Embryonic facial prominence (tissue), 1 donor: Measurements from ENCODE around the gene HOXB4.

Source experiments
- DNase-seq: peaks from one replicate; pipeline ENCODE4 v3.0.0-alpha.2; 2016; ENCODE audit errors: extremely low spot score

The HOXB4 gene

DNA sequence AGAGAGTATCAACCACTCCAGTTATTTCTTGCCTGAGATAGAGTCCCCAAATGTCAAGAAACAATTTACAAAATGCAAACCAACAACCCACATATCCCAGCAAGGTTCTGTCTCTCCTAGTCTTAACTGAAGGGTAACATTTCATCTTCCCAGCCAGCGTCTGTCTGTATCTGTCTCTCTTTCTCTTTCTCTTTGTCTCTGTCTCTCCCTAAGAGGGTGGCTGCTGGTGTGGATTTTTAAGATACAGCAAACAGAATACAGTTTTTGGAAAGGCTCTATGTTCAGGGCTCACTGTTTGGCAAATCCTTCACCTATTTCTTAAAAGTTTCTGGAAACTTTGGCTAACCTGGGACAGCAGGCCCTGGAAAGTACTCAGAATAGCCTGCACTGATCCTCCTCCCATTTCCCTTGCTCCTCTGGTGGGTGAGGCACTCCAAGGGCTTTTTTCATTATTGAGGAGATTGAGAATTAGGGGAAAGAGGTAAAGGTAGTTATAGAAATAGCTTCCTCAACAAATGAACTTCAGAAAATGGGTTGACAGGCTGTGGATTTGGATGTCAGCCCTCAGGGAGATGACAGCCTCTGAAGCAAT lies 6.2 kb downstream of the HOXB4 start:
- DNase-seq: no peak

DNA sequence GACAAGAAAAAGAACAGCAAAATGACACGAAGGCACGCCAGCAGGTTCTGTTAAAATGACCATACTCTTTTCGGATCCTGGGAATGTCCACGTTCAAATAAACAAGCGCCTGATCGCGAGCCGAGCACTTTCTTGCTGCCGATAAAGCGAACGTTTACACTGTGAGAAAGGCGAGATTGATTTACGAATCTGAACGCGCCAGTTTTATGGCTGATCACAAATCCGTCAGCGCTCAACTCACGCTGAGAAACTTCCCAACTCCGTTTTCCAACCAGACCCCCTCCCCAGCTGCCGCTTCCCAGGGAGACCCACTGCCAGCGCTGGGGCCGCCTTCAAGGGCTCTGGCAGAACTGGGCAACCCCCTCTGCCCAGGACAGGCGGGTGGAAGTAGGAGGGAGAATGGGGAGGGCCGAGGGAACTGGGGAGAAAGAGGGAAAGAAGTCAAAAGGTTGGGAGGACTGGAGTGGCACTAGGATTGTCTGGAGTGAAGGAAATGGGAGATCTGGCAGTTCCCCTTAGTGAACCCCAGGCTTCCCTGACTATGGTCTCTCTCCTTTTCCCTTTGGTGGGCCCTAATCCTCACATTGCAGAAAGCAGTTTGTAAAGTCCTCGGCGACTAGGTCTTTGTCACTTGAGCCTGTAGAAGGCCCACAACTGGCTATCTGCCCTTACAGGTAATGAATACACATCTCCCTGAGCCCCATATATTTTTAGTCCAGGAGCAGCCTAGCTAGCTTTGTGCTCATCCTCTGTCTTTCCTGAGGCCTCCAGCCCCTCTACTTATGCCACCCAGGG lies 6.9 kb downstream of the HOXB4 start:
- DNase-seq: no peak

DNA sequence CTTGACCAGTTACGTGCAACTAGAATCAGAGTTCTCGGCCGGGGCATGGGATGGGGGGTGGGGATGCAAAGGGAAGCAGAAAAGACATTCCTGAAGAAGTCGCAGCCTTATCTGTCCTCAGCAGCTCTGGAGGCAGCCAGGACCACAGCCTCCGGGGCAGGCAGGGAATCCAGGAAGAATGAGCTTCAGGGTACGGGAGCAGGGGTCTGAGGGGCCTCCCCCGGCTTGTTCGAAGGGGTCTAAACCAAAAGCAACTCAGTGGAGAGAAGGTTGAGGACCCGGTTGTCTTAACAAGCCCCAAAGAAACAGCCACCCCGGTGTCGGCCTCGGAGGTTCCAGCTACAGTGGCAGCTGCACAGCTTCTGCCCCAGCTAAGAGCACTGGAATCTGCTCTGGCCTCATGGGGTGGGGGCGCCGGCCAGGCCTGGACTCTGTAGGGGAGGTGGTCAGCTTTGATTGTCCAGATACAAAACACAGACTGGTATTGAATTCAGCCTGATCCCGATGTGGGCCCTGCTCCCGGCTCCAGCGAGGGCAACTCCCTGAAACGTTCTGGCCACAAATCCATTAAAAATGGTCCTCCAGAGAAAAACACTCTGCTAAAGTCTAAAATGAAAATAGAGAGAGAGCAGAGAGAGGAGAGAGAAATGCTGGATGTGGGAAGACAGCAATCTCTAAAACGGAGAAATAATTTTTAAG lies 7.7 kb downstream of the HOXB4 start:
- no peak for DNase-seq

DNA sequence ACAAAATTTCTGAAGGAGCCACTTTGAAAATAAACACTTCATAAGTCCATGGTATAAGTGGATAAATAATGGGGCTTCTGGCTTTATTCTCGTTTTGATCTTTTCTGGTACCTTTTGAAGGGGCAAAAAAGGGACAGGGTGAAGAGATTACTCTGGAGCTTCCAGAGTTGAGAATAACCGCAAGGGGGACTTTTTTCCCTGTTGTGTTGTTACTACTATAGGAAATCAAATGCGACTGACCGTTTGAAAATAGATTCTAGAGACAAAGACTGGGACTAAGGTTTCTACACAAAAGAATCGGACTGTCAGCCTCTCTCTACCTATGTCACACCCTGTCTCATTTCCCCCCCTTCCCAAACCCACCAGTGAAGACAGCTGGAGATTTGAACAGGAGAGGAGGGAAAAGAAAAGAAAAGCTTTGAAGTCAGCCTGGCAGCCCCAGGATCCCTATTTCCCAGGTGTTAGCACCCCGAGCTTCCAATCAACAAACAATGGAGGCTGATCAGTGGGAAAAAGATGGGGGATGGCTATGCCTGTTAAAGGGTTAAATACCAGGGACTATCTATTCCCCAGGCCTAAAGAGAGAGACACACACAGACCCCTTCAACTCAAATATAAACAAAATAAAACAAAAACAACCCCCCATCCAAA lies 8.4 kb downstream of the HOXB4 start:
- DNase-seq: no peak

DNA sequence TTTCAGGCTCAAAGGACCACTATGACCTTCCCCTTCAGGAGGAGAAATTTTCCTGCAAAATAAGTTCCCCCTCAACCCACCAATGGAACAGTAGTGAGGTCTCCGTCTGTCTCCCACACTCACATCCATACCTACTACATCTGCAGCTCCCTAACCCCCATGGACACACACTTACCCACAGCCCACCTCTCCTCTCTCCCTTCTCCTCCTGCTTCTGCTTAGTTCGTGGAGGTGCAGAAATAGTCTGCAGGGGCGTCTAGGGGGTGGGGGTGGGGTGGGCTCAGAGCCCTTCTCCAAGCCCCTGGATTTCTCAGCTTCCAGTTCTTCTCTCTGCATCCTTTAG lies 8.9 kb downstream of the HOXB4 start:
- DNase-seq: no peak

DNA sequence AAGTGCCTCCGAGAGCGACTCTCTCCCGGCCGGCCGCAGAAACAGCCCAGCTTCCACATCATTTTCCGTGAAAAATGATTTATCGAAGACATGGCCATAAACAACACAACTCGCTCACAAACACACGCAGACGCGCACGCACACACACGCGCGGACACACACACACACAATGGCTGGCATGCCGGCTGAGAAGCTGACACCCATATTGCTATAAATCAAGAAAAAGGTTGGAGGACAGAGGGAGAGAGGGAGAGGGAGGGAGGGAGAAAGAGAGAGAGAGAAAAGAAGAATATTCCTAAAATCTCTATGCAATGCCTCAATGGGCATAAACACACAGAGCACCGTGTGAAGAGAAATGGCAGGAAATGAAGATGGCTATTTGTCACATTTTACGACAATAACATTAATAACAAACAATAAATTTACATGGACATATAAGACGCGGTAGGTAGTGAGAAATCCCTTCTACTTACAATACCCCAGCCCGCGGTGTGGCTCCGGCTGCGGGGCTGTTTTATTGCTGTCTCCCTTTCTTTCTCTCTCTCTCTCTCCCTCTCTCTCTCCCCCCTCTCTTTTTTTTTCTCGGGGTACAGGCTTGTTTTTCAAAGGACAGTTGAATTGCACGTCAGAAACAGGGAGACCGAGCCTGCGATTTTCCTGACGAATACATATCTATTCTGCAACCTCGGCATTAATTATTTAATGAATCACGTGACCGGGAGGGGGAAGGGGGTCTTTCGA lies 9.5 kb downstream of the HOXB4 start:
- DNase-seq: no peak

DNA sequence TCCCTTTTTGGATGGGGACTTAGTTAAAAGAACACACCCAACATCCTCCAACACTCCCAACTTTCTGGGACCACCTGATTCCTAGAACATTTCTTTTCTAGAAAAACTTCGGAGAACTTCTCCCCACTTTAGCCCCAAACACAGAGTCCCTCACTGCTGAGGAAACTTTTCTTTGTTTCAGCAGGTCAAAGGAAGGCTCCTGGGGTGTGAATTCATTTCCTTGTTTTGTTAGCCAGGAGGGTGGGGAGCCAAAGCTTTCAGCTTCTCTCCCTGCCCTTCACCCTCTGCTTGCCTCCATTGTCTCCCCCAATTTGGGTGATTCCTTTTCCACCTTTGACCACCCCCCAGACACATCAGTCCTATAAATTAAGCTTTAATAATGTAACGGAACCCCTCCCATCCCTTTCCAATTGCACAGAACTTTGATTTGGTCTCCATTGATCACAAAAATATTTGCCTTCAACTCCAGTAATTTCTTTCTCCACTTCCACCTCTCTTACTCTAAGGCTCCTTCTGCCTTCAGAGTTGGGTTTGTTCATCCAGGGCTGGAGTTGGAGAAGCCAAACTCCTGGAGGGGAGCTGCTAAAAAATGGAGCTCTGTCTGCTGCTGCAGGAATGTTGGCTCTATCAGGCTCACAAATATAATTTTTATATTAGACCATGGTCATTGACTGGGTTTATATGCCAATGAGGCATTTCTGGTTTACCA lies 10.3 kb downstream of the HOXB4 start:
- DNase-seq: no peak

DNA sequence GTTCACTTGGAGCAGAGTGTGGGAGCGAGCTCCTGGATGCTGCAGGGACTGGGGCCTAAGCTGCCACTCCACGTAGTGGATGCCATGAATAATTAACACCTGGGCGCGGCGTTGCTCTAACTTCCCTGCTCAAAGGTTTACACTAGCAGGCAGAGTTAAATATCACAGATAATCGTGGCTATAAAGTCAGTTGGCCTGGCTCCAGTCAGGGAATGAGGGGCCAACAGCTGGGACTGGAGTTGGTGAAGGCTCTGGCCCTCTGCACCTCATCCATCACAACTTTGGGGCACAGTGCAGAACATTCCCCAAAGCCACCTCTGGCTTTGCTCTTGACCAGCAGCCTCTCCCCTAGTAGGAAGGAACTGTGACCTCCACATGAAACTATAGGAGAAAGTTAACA lies 10.9 kb downstream of the HOXB4 start:
- DNase-seq: no peak

DNA sequence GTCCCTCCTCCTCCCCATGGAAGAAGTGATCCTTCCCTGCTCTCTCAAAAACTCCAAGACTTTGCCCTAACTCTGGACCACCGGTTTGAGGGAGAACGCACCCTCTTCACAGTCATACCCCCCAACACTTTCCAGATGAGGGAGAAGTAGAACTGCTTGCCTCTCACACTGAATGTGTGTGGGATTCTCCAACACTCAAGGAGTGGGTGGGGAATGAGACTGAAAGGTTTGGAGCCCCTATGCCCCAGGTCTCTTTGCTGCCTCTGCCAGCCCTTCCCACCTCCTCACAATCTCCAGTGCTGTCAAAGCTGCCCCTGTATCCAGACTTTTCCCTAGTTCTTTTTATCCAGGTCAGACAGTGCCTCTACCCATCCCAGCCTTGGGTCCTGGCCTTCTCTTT lies 11.4 kb downstream of the HOXB4 start:
- no peak for DNase-seq

DNA sequence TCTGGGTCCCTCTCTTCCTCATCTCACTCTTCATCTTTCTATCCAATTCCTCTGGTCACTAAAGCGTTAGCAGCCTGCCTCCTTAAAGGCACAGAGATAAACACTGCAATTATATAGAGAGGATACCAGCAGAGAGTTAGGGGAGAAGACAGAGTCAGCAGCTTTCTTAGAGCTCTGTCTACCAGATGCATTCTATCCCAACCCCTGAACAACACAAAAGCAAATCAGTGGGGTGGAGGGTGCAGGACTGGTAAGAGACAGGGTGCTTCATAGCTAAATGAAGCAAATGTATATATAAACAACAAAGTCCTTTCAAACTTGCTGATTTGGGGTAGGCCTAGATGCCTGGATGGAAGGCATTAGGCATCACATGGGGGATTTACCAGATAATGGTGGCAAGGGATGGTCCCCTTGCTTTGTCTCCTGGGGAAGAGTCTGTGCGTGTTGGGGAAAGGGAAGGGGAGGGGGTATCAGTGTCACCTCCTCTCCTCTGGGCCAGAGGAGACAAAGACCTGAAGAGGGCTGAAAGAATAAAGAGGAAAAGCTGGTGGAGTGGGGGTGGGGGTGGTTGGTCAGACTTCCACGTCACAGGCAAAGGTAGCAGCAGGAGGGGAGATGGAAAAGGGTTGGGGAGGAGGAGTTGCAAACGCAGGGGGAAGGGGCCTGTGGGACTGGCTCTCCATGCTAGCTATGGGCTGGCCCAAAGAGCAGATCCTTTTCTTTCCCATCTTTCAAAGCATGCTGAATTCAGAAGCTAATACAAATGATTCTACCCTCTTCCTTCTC lies 12.0 kb downstream of the HOXB4 start:
- no peak for DNase-seq

DNA sequence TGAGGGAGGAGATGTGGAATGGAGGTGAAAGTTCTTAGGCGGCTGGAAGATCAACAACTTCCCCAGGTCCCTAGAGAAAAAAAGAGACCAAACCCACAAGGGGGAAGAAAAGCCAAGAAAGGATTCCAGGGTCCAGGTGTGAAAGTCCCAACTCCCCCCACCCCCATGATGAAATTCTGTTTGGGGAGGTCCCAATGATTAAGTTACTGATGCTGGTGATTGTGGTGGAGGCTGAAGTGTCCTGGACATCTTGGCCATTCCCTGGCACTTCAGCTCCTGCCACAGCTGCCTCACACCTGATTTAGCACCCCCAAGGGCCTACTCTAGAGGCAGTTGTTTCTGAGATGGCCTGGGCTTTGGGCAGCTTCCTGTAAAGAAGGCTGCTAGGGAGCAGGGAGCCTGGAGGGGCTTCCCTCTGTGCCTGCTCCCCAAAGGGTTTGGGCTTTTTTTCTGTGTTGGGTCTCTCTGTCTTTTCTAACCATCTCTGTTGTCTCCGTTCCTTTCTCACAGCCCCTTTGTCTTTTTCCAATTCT lies 13.1 kb downstream of the HOXB4 start:
- no peak for DNase-seq

DNA sequence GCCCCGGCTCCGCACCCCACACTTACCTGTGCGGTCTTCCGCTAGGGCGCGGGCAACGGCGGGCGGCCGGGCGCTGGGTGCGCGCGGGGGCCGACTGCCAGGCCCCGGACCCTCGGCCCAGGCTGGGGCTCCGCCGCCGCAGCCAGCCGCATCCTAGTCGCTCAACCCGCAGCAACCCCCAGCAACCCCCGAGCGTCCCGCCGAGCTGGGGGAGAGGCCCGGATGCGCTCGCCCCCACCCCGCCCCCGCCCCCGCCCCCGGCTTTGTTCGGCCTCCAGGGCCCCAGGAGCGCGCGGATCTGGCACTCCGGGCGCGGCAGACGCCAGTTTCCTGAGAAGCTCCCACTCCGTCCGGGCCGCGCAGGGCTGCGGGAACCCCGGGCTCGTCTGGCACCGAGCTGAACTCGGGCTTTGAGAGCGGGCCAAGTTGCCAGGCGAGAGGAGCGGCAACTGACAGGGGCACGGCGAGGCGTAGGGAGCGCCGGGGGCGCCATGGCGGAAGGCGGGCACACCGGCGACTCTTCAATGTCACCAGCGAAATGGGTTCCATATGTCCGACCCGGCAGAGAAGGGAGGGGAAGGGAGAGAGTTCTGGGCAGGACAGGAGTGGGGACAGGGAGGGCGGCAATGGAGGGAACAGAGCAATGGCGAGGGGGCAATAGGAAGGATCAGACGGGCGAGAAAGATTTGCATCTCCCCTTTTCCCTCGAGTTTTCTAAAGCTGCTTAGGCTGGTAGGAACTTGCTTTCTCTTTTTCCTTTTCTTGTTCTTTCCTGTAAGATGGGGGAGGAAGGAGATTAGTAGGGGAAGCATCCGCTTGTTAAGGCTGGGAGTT lies 13.7 kb downstream of the HOXB4 start:
- DNase-seq: no peak

DNA sequence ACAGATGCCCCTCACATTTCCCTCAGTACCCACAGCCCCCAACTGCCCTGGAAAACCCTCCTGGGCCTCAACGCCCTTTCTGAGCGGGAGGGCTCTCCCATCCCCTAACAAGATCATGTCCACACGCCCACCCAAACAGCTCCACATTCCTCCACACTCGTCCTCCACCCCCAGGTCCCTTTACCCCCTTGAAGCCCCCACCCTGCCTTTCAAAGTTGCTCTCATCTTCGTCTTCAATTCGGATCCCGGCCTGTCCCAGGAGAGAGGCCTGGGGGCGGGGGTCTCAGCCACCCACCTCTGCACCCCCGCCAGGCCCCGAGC lies 14.3 kb downstream of the HOXB4 start:
- DNase-seq: no peak

DNA sequence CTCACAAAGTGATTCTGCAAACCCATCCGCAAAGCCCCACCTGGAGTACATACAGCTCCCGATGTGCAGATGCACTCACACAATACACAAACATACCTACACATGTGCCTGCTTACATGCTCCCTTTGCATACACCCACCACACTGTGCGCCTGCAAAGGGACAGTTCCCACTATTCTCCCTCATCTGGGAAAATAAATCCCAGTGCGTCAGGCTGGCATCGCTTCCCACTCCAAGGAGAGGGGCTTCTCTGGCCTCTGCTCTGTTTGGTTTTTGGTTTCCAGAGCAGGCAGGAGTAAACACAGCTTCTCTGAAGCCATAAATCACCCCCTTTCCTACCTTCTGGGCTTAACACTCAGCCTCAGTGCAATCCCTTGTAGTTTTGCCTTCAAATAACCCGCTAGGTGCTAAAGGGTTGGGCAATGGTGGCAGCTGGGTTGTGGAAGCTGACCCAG lies 14.7 kb downstream of the HOXB4 start:
- no peak for DNase-seq

DNA sequence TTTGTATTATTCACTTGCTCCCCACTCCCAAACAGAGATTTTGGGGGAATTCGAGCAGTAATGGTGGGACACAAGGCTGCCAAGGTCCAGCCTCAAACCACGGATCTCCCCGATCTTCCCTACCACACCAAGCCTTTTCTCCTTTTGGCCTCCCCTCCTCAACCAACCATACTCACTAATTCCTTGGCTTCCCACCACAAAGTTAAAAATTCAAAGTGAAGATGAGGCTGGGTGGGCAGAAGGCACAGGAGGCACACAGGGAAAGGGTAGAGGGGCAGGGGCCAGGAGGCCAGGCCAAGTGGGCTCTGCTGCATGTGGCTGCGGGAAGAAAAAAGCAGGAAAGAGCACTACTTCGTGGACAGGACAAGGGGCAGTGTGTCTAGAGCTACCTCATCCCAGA lies 15.2 kb downstream of the HOXB4 start:
- DNase-seq: no peak

DNA sequence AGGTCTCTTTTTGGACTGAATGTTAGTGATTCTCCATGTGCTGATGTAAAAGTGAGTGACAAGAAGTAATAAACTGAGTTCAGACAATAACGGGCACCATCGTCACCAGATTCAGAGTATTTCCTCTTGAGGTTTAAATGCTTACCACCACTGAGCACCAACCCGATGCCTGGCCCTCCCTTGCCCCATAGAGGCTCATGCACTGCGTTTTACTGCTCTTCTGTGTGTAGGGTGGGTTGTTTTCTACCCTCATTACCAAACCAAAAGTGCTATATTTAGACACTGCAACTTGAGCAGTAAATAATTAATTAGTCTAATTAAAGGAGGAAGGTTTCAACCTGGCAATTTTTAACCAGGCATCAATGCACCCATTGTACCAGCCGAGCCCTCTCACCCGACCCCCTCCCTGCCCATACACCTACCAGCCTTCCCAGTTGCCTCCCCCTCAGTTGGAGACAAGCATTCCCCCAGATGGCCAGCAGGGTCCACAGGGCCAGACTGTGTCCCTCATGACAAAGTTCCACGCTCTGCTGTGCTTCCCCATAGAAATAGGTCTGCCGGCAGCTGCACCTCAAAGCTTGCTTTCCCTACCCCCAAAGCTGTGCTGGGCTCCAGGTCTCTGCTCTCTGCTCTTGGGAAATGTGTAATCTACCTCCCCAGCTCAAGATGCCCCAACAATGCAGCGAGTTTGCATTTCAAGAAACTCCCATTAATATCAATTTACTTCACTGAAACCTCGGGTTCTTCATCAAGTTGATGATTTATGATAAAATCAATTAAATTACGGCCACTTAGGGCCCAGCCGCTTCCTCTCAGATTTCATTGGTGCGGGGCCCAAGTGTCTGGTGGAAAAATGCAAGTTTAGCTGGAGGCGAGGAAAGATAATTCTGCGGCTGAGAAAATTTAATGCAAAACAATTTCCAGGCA lies 16.0 kb downstream of the HOXB4 start:
- DNase-seq: no peak

DNA sequence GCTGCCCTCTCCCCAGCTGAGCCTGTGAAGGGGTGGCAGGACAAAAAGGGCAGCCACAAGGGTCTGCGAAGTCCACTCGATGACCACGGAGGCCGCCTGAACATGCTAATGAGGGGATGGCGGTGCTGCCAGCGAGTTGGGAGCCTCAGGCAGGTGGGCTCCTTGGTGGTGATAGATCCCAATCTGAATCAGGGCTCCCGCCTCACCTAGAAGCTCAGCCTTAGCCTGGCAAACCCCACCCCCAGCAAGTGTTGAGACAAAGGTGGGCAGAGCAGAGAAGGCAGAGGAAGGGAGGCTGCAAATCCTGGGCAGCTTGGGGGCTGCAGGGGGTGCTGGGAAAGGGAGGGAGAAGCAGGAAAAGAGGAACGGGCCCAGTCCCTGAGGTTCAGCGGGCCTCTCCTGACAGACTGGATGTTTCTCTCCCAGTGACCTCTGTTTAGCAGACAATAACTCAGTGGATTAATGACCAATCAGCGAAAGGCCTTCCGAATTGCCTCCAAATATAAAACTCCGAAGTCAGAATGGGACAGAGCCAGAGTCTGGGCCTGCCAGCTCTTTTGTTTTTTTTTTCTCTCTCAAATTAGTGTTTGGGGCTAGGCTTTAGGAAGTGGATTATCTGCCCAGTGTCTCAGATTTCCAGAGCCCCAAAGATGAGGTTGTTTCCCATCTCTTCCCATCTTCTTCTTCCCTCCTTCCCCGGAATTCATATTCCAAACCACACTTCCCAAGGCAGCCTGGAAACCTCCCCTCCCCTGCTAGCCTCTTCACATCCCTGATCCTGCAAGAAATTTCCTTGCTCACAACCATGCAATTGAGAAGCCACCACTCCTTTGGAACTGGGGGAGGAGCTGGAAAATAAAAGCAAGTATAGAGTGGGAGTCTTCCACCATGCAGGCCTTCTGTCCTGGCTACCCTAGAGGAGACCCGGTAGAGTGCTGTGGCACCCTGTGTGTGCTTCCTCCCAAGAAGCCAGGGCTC lies 18.0 kb downstream of the HOXB4 start:
- DNase-seq: no peak
